Activated CD4-positive, alpha-beta memory T cell treated with anti-CD3 and anti-CD28 coated beads for 36 hours (primary cell): ENCODE results near the gene PLK3. TPM values are rescaled to one million over a fixed set of nuclear protein-coding genes. Genes with fewer than 3 reads are reported as not detected.
"Not testable (repeated sequence)": the region's sequence is repeated elsewhere in the genome, so short reads cannot be mapped to it uniquely, and the experiment has no call there.

Source experiments
- CTCF ChIA-PET: fragments of 350-600 bp; sonication (Branson Sonifier 250); formaldehyde crosslinking; loops from one replicate; lab custom pipeline; 2021; ENCODE audit warnings: antibody characterized with exemption, inconsistent platforms; lab: Charles Lee
- POLR2A ChIA-PET: fragments of 350-600 bp; sonication (Branson Sonifier 250); formaldehyde crosslinking; loops from one replicate; lab custom pipeline; 2021; ENCODE audit warnings: antibody characterized with exemption; lab: Charles Lee
- DNase-seq: peaks from one replicate; pipeline ENCODE4 v3.0.0-alpha.2; 2020
- H3K27ac Mint-ChIP-seq: one replicate; pipeline ENCODE4 v1.8.0; 2021; ENCODE audit warnings: mixed read lengths
- H3K27me3 Mint-ChIP-seq: one replicate; pipeline ENCODE4 v1.8.0; 2021; ENCODE audit warnings: mixed read lengths
- H3K36me3 Mint-ChIP-seq: one replicate; pipeline ENCODE4 v1.8.0; 2021; ENCODE audit warnings: mixed read lengths
- H3K4me1 Mint-ChIP-seq: one replicate; pipeline ENCODE4 v1.8.0; 2021; ENCODE audit warnings: low read depth, mixed read lengths
- H3K4me3 Mint-ChIP-seq: one replicate; pipeline ENCODE4 v1.8.0; 2021; ENCODE audit warnings: mild to moderate bottlenecking, mixed read lengths
- H3K9me3 Mint-ChIP-seq: one replicate; pipeline ENCODE4 v1.8.0; 2021; ENCODE audit warnings: mixed read lengths
- intact Hi-C: fragments of 100-400 bp; cut with micrococcal nuclease; formaldehyde crosslinking; loops from one replicate; pipeline ENCODE4 v1.15.1; 2023
- total RNA-seq, 2 experiments: library from RNA; stranded (reverse); gene quantifications; one replicate each; pipeline ENCODE4 v1.2.3, GENCODE V29; 2021

Gene PLK3
- total RNA-seq, 2 experiments from 2014 or later = 80.2 to 87.9 TPM

- ChIA-PET CTCF (interaction anchor here (0.6 to 5.3 kb wide), 11 partner anchors 10 to 225 kb away, joined by 3 to 32 read pairs (median 5); partner anchors contain the start of genes BTBD19, HECTD3, PLK3 and RPS8), POLR2A (interaction anchor here (1.3 to 8.4 kb wide), 5 partner anchors 11 to 65 kb away, joined by 7 to 70 read pairs (median 13); partner anchors contain the start of genes PLK3, RNU5D-1 and RPS8)
- H3K4me3 Mint-ChIP-seq = peak overlapping the region; percentile 73
- no peak for DNase-seq
- H3K9me3 Mint-ChIP-seq = no peaks in the 10 kb centered on the region
- H3K27me3 Mint-ChIP-seq = no peaks in the 10 kb centered on the region
- intact Hi-C loops = loop anchor here (5.0 kb wide), 2 partner anchors 35 to 705 kb away; partner anchors contain the start of gene TESK2
- peaks cover 6% of the 10 kb centered on the region for H3K36me3 Mint-ChIP-seq
- peak overlapping the region; percentile 31 for H3K27ac Mint-ChIP-seq
- peaks cover 31% of the 10 kb centered on the region for H3K4me1 Mint-ChIP-seq
Measured at GRCh38 chr1:44786841-44787426, 13.2 kb upstream of the PLK3 start.

DNA sequence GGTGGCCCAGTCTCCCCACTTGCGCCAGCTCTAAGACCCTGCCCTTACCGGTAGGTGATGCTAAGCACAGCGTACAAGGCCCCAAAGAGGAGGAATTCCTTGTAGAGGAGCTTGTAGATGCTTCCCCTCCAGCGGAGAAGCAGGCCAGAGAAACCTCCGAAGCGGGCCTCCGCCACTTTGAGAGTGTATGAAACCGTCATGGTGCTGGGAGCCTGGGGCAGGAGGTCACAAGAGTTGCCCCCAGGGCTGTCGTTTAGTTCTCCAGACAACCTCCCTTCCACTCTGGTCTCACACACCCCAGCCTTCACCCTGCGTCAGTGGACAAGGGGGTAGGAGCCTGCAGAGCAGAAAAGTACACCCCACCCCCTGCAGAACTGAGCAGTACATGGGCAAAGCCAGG lies 12.7 kb upstream of the PLK3 start:
- Mint-ChIP-seq H3K36me3 (peaks cover 2% of the 10 kb centered on the region), H3K27ac (no peak overlapping the region), H3K9me3 (no peaks in the 10 kb centered on the region), H3K4me3 (no peak overlapping the region), H3K27me3 (no peaks in the 10 kb centered on the region), H3K4me1 (peaks cover 31% of the 10 kb centered on the region)
- ChIA-PET CTCF (interaction anchor here (0.9 to 5.3 kb wide), 7 partner anchors 9 to 58 kb away, joined by 3 to 32 read pairs (median 6); partner anchors contain the start of genes BTBD19, PLK3 and RPS8), POLR2A (interaction anchor here (1.0 to 8.4 kb wide), 6 partner anchors 11 to 66 kb away, joined by 3 to 70 read pairs (median 12); partner anchors contain the start of genes PLK3, RNU5D-1 and RPS8)
- DNase-seq = no peak
- intact Hi-C loops = loop anchor here (5.0 kb wide), 2 partner anchors 35 to 705 kb away; partner anchors contain the start of gene TESK2

- Mint-ChIP-seq H3K4me1 (peaks cover 29% of the 10 kb centered on the region), H3K4me3 (no peak within 1 kb of the TSS), H3K27me3 (no peaks in the 10 kb centered on the region), H3K36me3 (no peaks in the 10 kb centered on the region), H3K27ac (no peak within 1 kb of the TSS), H3K9me3 (no peaks in the 10 kb centered on the region)
- intact Hi-C loops = loop anchor here (5.0 kb wide), 2 partner anchors 34 to 704 kb away; partner anchors contain the start of gene TESK2
- CTCF ChIA-PET = interaction anchor here (1.1 to 5.3 kb wide), 6 partner anchors 8 to 59 kb away, joined by 4 to 32 read pairs (median 8); partner anchors contain the start of genes BTBD19, PLK3 and RPS8
- DNase-seq = no peak
- POLR2A ChIA-PET = interaction anchor here (1.0 to 8.4 kb wide), 4 partner anchors 12 to 67 kb away, joined by 3 to 70 read pairs (median 12); partner anchors contain the start of gene RPS8
Measured at GRCh38 chr1:44788120-44788860, 11.9 kb upstream of the PLK3 start, which contains the start of gene BEST4. BEST4 (minus strand) TSS chr1:44788170; CDS start chr1:44787705, 465 bp downstream.

GRCh38 chr1:44790968-44791801 lies 9.0 kb upstream of the PLK3 start:
- H3K36me3 Mint-ChIP-seq = no peaks in the 10 kb centered on the region
- no peak overlapping the region for H3K27ac Mint-ChIP-seq
- no peak overlapping the region for H3K4me3 Mint-ChIP-seq
- intact Hi-C loops = no loop called here
- POLR2A ChIA-PET = interaction anchor here (1.0 to 8.4 kb wide), 4 partner anchors 15 to 70 kb away, joined by 5 to 70 read pairs (median 8); partner anchors contain the start of gene RPS8
- peaks cover 5% of the 10 kb centered on the region for H3K4me1 Mint-ChIP-seq
- CTCF ChIA-PET = interaction anchor here (0.9 to 2.6 kb wide), 5 partner anchors 8 to 223 kb away, joined by 3 to 11 read pairs (median 5); partner anchors contain the start of genes BTBD19 and PLK3
- DNase-seq = no peak
- H3K27me3 Mint-ChIP-seq = no peaks in the 10 kb centered on the region
- no peaks in the 10 kb centered on the region for H3K9me3 Mint-ChIP-seq

DNA sequence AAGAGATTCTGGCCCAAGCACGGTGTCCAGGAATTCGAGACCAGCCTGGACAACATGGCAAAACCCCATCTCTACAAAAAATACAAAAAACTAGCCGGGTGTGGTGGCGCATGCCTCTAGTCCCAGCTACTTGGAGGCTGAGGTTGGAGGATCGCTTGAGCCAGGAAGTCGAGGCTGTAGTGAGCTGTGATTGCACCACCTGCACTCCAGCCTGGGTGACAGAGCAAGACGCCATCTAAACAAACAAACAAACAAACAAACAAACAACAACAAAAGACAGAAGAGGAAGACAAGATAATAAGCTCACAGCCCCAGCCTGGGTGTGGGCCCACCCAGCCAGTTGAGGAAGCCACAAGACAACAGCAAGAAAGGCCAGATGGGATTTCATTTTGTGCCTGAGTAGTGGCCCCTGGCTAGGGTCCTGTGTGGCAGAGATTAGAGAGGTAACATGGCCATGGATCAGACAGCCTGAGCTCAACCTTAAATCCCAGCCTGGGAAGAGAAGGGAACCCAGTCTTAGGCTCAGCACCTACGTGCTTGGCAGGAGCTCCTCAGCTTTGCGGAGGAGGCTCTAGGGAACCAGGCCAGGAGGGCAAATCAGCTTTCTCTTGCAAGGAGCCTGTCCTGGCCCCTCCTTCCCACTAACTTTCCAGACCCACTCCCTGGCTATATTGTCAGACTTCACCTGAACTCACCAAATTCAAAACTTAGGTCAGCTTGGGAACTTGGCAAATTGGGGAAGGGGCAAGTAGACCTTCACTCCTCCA lies 7.3 kb upstream of the PLK3 start:
- H3K9me3 Mint-ChIP-seq = no peaks in the 10 kb centered on the region
- no peaks in the 10 kb centered on the region for H3K27me3 Mint-ChIP-seq
- DNase-seq = peak; percentile 1
- ChIA-PET CTCF (interaction anchor here (0.6 to 2.8 kb wide), 17 partner anchors 8 to 690 kb away, joined by 3 to 22 read pairs (median 5); partner anchors contain the start of genes BTBD19, DYNLT4, HECTD3 and MUTYH), POLR2A (interaction anchor here (0.8 to 2.7 kb wide), 7 partner anchors 10 to 219 kb away, joined by 3 to 12 read pairs (median 4); partner anchors contain the start of genes HECTD3, RNU5D-1 and UROD)
- no peak overlapping the region for H3K4me3 Mint-ChIP-seq
- intact Hi-C loops = no loop called here
- no peak overlapping the region for H3K27ac Mint-ChIP-seq
- no peaks in the 10 kb centered on the region for H3K36me3 Mint-ChIP-seq
- H3K4me1 Mint-ChIP-seq = no peaks in the 10 kb centered on the region

- intact Hi-C loops = loop anchor here (2.0 kb wide), 1 partner anchor 21 kb away; no protein-coding TSS in a partner anchor
- DNase-seq, H3K4me3 Mint-ChIP-seq, H3K9me3 Mint-ChIP-seq, H3K27ac Mint-ChIP-seq, H3K27me3 Mint-ChIP-seq: not testable (repeated sequence)
- Mint-ChIP-seq H3K36me3 (peaks cover 22% of the 10 kb centered on the region), H3K4me1 (peaks cover 16% of the 10 kb centered on the region)
- ChIA-PET CTCF (interaction anchor here (2.0 kb wide), 1 partner anchor 12 kb away, joined by 5 read pairs; no protein-coding TSS in a partner anchor), POLR2A (interaction anchor here (1.8 to 15.8 kb wide), 3 partner anchors 14 to 22 kb away, joined by 12 to 404 read pairs (median 263); partner anchors contain the start of genes BTBD19, DYNLT4 and RPS8)
Measured at GRCh38 chr1:44797886-44798285, 2.3 kb upstream of the PLK3 start.

DNA sequence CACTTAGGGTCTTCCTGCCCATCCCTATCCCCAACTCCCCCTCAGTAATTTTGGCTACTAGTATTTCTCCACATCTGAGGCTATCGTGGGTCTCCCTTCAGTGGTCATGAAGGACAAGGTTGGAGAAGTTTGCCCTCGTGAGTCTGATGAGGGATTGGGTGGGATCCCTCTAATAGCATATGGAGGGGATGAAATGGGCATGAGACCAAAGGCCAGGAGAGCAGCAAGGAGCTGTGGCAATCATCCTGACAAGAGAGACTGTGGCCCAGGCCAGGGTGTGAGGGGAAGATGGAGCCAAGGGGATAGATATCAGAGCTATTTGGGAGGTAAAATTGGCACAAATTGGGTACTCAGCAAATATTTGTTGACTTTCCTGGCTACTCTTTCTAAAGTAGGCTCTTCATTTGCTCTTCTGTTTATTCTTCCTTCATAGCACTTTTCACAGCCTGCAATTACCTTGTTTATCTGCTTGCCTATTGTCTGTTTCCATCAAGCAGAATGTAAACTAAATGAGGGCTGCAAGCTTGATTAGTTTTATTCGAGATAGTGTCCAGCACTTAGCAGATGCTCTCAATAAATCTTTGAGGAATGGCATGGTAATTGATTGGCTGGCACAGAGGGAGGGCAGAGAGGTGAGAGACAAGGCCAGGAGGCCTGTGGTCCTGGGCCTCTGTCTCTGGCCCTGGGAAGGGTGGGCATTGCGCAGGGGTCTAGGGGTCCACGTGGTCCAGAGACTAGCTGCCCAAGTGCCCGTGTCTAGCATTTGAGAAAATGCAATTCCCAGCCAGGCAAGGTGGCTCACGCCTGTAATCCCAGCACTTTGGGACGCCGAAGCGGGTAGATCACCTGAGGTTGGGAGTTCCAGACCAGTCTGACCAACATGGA lies 1.5 kb upstream of the PLK3 start:
- intact Hi-C loops = loop anchor here (2.0 kb wide), 1 partner anchor 20 kb away; no protein-coding TSS in a partner anchor
- ChIA-PET POLR2A (interaction anchor here (0.6 to 15.8 kb wide), 4 partner anchors 13 to 769 kb away, joined by 3 to 404 read pairs (median 155); partner anchors contain the start of genes BTBD19 and DYNLT4), CTCF (interaction anchor here (0.7 to 3.6 kb wide), 7 partner anchors 8 to 505 kb away, joined by 3 to 39 read pairs (median 5); partner anchors contain the start of gene BTBD19)
- no peak for DNase-seq
- H3K4me1 Mint-ChIP-seq = peaks cover 24% of the 10 kb centered on the region
- peaks cover 31% of the 10 kb centered on the region for H3K36me3 Mint-ChIP-seq
- H3K27ac Mint-ChIP-seq = peak overlapping the region; percentile 95
- H3K9me3 Mint-ChIP-seq = no peaks in the 10 kb centered on the region
- no peak overlapping the region for H3K4me3 Mint-ChIP-seq
- H3K27me3 Mint-ChIP-seq = no peaks in the 10 kb centered on the region

- POLR2A ChIA-PET = interaction anchor here (1.0 to 15.8 kb wide), 8 partner anchors 10 to 184 kb away, joined by 4 to 404 read pairs (median 26); partner anchors contain the start of genes BTBD19, DYNLT4, EIF2B3 and RNU5D-1
- peaks cover 50% of the 10 kb centered on the region for H3K36me3 Mint-ChIP-seq
- peaks cover 45% of the 10 kb centered on the region for H3K4me1 Mint-ChIP-seq
- no peaks in the 10 kb centered on the region for H3K9me3 Mint-ChIP-seq
- intact Hi-C loops = loop anchor here (1.0 to 10.0 kb wide), 5 partner anchors 8 to 503 kb away; partner anchors contain the start of genes HECTD3 and UROD
- H3K4me3 Mint-ChIP-seq = peak overlapping the region; percentile 93
- peak overlapping the region; percentile 93 for H3K27ac Mint-ChIP-seq
- H3K27me3 Mint-ChIP-seq = no peaks in the 10 kb centered on the region
- DNase-seq = peak; percentile 64
- CTCF ChIA-PET = interaction anchor here (1.8 to 3.6 kb wide), 5 partner anchors 8 to 26 kb away, joined by 9 to 53 read pairs (median 39); partner anchors contain the start of genes BEST4, BTBD19 and RPS8
Measured at GRCh38 chr1:44801491-44802305, 1.5 kb downstream of the PLK3 start.
